CD14-positive monocyte (primary cell): ENCODE data around the gene FAM81A. TPM values are rescaled to one million over a fixed set of nuclear protein-coding genes. Genes with fewer than 3 reads are reported as not detected.

Source experiments
- DNase-seq, 3 donors: peaks; one replicate each; pipeline ENCODE4 v3.0.0-alpha.2; 2011 to 2022
- H2AFZ ChIP-seq: 2 replicates; pipeline ENCODE4 v1.6.0; 2012; ENCODE audit warnings: mild to moderate bottlenecking, low read depth, low read length, inconsistent platforms; ENCODE audit not compliant: insufficient read depth, poor library complexity, severe bottlenecking
- H3K27ac ChIP-seq, 2 donors: 1 replicate in 1 of 2; 2 replicates in 1 of 2; pipeline ENCODE4 v1.5.1; 2012 to 2013; ENCODE audit warnings: low read length in 2 of 2, control low read depth in 1 of 2, inconsistent platforms in 1 of 2, low read depth in 1 of 2, mild to moderate bottlenecking in 1 of 2
- H3K27me3 ChIP-seq, 2 donors: one replicate each; pipeline versions ENCODE4 v1.6.0 to v1.6.1; 2011 to 2013; ENCODE audit warnings: low read length in 2 of 2; ENCODE audit not compliant: control insufficient read depth in 2 of 2, insufficient read depth in 2 of 2
- H3K36me3 ChIP-seq, 2 donors: replicated peaks in 1 of 2; 1 replicate in 1 of 2; 2 replicates in 1 of 2; pipeline versions ENCODE4 v1.5.1 to v1.6.1; 2012 to 2013; ENCODE audit warnings: low read length in 2 of 2, control low read depth in 1 of 2, inconsistent platforms in 1 of 2, mild to moderate bottlenecking in 1 of 2; ENCODE audit not compliant: insufficient read depth in 2 of 2, control insufficient read depth in 1 of 2
- H3K4me1 ChIP-seq, 2 donors: 1 replicate in 1 of 2; 2 replicates in 1 of 2; pipeline versions ENCODE4 v1.5.1 to v1.6.1; 2012 to 2013; ENCODE audit warnings: low read length in 2 of 2, control low read depth in 1 of 2, inconsistent platforms in 1 of 2, mild to moderate bottlenecking in 1 of 2, moderate library complexity in 1 of 2; ENCODE audit not compliant: insufficient read depth in 2 of 2, control insufficient read depth in 1 of 2
- H3K4me2 ChIP-seq: replicated peaks from 2 replicates; pipeline ENCODE3; 2012; ENCODE audit warnings: low read length, moderate library complexity, mild to moderate bottlenecking; ENCODE audit not compliant: poor library complexity, severe bottlenecking; ENCODE audit errors: extremely low read depth
- H3K4me3 ChIP-seq, 3 experiments: fragments of 200-600 bp in 1 of 3; sonication (generic) in 1 of 3; replicated peaks in 1 of 3; 1 replicate in 2 of 3; 2 replicates in 1 of 3; pipeline ENCODE4 v1.5.1; 2011 to 2013; ENCODE audit warnings: low read length in 3 of 3, mild to moderate bottlenecking in 3 of 3, control low read depth in 2 of 3, low read depth in 2 of 3, inconsistent platforms in 1 of 3, moderate library complexity in 1 of 3
- H3K79me2 ChIP-seq: 2 replicates; pipeline ENCODE4 v1.6.0; 2012; ENCODE audit warnings: mild to moderate bottlenecking, control low read depth, inconsistent platforms, low read length, moderate library complexity; ENCODE audit not compliant: insufficient read depth
- H3K9ac ChIP-seq: 2 replicates; pipeline ENCODE4 v1.6.0; 2017; ENCODE audit warnings: low read length, mild to moderate bottlenecking; ENCODE audit not compliant: insufficient read depth, poor library complexity, severe bottlenecking
- H3K9me3 ChIP-seq, 2 donors: replicated peaks in 1 of 2; 1 replicate in 1 of 2; 2 replicates in 1 of 2; pipeline versions ENCODE4 v1.5.1 to v1.6.1; 2012 to 2013; ENCODE audit warnings: low read length in 2 of 2, control low read depth in 1 of 2; ENCODE audit not compliant: control insufficient read depth in 1 of 2, insufficient read depth in 1 of 2
- H4K20me1 ChIP-seq: 2 replicates; pipeline ENCODE4 v1.6.0; 2012; ENCODE audit warnings: mild to moderate bottlenecking, low read length, control low read depth, moderate library complexity; ENCODE audit not compliant: insufficient read depth
- H3K27ac Mint-ChIP-seq, 7 donors: one replicate each; pipeline ENCODE4 v1.8.0; 2020; ENCODE audit warnings: mild to moderate bottlenecking in 7 of 7, mixed read lengths in 7 of 7, moderate library complexity in 6 of 7, inconsistent platforms in 2 of 7
- H3K27me3 Mint-ChIP-seq, 3 donors: one replicate each; pipeline ENCODE4 v1.8.0; 2021 to 2022; ENCODE audit warnings: low read depth in 3 of 3, mild to moderate bottlenecking in 3 of 3, mixed read lengths in 3 of 3, moderate library complexity in 3 of 3, inconsistent platforms in 1 of 3
- H3K36me3 Mint-ChIP-seq, 2 donors: one replicate each; pipeline ENCODE4 v1.8.0; 2020; ENCODE audit warnings: mixed read lengths in 2 of 2, inconsistent platforms in 1 of 2, mild to moderate bottlenecking in 1 of 2
- H3K4me1 Mint-ChIP-seq: one replicate; pipeline ENCODE4 v1.8.0; 2020; ENCODE audit warnings: mild to moderate bottlenecking, mixed read lengths
- H3K4me3 Mint-ChIP-seq, 2 donors: one replicate each; pipeline ENCODE4 v1.8.0; 2020; ENCODE audit warnings: mild to moderate bottlenecking in 2 of 2, mixed read lengths in 2 of 2, moderate library complexity in 1 of 2
- H3K9me3 Mint-ChIP-seq, 7 donors: one replicate each; pipeline ENCODE4 v1.8.0; 2020 to 2022; ENCODE audit warnings: mixed read lengths in 7 of 7, mild to moderate bottlenecking in 6 of 7, moderate library complexity in 6 of 7, inconsistent platforms in 2 of 7
- WGBS: methylation state at CpG from one replicate; pipeline ENCODE4 v1.1.5; 2013; ENCODE audit warnings: missing lambda C conversion rate; ENCODE audit not compliant: insufficient coverage; 5-methylcytosine and 5-hydroxymethylcytosine counted together
- intact Hi-C, 2 donors: fragments of 100-400 bp; cut with micrococcal nuclease; formaldehyde crosslinking; loops; one replicate each; pipeline versions ENCODE4 v1.15.0 to v1.15.1; 2023
- polyA plus RNA-seq, 3 donors: library from polyadenylated mRNA; depleted of rRNA in 1 of 3; unstranded in 2 of 3; stranded (reverse) in 1 of 3; fragments of 300-500 nt in 2 of 3; fragments of >200 nt in 1 of 3; fragmentation: Illumina TruSeq in 2 of 3; gene quantifications; 1 replicate in 2 of 3; 2 replicates in 1 of 3; pipeline ENCODE4 v1.2.3, GENCODE V29; 2012 to 2021
- TF ChIP-seq, protein P1 (sequence below): fragments of 200-600 bp; IDR thresholded peaks from one replicate; pipeline ENCODE4 v1.8.0; 2022; ENCODE audit warnings: antibody characterized with exemption, mild to moderate bottlenecking

The FAM81A gene
- polyA plus RNA-seq, 3 donors: 0.40 to 0.66 TPM; not detected in 1

GRCh38 chr15:59516655-59517461 is 78.9 kb downstream of the FAM81A start:
- Histone ChIP-seq H3K9me3 (no peaks in the 10 kb centered on the region), H3K27ac (peak overlapping the region; percentile 13 to 84), H3K4me2 (peak overlapping the region; percentile 49), H2AFZ (peak overlapping the region; percentile 74), H3K9ac (peak overlapping the region; percentile 0), H3K27me3 (no peaks in the 10 kb centered on the region), H3K4me1 (peaks cover 38 to 52% of the 10 kb centered on the region in 2 donors), H3K79me2 (no peaks in the 10 kb centered on the region), H3K36me3 (no peaks in the 10 kb centered on the region), H4K20me1 (no peaks in the 10 kb centered on the region), H3K4me3 (peak overlapping the region in 1 of 3 experiments; percentile 19)
- Mint-ChIP-seq H3K4me3 (peak overlapping the region; percentile 10 to 74), H3K36me3 (no peaks in the 10 kb centered on the region), H3K9me3 (peaks cover 0 to 1% (median 0%) of the 10 kb centered on the region in 7 donors), H3K27ac (peak overlapping the region; percentile 68 to 92 (median 88)), H3K27me3 (no peaks in the 10 kb centered on the region), H3K4me1 (peaks cover 46% of the 10 kb centered on the region)
- 27% methylated on average over 4 of the region's 9 CpGs for WGBS
- TF ChIP-seq, protein P1, sequence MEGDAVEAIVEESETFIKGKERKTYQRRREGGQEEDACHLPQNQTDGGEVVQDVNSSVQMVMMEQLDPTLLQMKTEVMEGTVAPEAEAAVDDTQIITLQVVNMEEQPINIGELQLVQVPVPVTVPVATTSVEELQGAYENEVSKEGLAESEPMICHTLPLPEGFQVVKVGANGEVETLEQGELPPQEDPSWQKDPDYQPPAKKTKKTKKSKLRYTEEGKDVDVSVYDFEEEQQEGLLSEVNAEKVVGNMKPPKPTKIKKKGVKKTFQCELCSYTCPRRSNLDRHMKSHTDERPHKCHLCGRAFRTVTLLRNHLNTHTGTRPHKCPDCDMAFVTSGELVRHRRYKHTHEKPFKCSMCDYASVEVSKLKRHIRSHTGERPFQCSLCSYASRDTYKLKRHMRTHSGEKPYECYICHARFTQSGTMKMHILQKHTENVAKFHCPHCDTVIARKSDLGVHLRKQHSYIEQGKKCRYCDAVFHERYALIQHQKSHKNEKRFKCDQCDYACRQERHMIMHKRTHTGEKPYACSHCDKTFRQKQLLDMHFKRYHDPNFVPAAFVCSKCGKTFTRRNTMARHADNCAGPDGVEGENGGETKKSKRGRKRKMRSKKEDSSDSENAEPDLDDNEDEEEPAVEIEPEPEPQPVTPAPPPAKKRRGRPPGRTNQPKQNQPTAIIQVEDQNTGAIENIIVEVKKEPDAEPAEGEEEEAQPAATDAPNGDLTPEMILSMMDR: no peak
- peak in 2 of 3 donors; percentile 47 to 59 for DNase-seq
- intact Hi-C loops: no loop called here

DNA sequence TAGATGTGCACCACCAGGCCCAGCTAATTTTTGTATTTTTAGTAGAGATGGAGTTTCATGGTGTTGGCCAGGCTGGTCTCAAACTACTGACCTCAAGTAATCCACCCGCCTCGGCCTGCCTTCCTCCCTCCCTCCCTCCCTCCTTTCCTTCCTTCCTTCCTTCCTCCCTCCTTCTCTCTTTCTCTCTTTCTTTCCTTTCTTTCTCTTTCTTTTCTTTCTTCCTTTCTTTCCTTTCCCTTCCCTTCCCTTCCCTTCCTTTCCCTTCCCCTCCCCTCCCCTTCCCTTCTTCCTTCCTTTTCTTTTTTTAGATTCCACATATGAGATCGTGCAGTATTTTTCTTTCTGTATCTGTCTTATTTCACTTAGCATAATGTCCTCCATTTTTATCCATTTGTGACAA is 81.3 kb downstream of the FAM81A start:
- no peaks in the 10 kb centered on the region for H3K9me3 ChIP-seq
- Mint-ChIP-seq H3K4me3 (no peak overlapping the region), H3K27me3 (no peaks in the 10 kb centered on the region), H3K9me3 (no peaks in the 10 kb centered on the region), H3K4me1 (peaks cover 70% of the 10 kb centered on the region), H3K27ac (peak overlapping the region in 3 of 7 donors; percentile 0 to 45 (median 18)), H3K36me3 (no peaks in the 10 kb centered on the region)
- 36% methylated on average over 2 of the region's 3 CpGs for WGBS
- H3K9ac ChIP-seq: no peak overlapping the region
- intact Hi-C loops: no loop called here
- H3K36me3 ChIP-seq: no peaks in the 10 kb centered on the region
- H3K4me1 ChIP-seq: peaks cover 59 to 77% of the 10 kb centered on the region in 2 donors
- H3K4me3 ChIP-seq: no peak overlapping the region
- no peaks in the 10 kb centered on the region for H4K20me1 ChIP-seq
- H3K27ac ChIP-seq: no peak overlapping the region
- H3K27me3 ChIP-seq: no peaks in the 10 kb centered on the region
- TF ChIP-seq, protein P1: no peak
- H3K79me2 ChIP-seq: no peaks in the 10 kb centered on the region
- no peak for DNase-seq
- no peak overlapping the region for H2AFZ ChIP-seq
- no peak overlapping the region for H3K4me2 ChIP-seq
